ENCODE results near the gene SRRM2.

SRRM2 gene

DNA sequence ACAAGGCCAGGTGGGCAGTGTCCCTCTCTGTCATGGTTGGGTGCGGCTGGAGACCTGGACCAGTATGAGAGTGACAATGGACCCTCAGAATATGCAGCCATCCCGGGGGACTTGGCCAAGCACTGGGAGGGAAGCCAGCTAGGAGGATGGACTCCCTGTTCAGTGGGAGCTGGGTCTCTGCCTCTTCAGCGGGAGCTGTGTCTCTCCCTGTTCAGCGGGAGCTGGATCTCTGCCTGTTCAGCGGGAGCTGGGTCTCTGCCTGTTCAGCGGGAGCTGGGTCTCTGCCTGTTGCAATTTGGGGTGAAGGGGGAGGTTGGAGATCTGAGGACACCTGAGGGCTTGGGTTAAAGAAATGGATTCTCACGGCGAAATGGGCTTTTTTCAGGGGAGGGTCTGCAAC is 38.7 kb downstream of the SRRM2 start:
- FAIRE-seq (no peak), DNase-seq (ENCODE audit: low spot score) (no peak)

- no peak for FAIRE-seq
- DNase-seq (ENCODE audit: low spot score), result no peak
These were observed 40.5 kb downstream of the SRRM2 start for GRCh38 chr16:2792940-2793339.

DNA sequence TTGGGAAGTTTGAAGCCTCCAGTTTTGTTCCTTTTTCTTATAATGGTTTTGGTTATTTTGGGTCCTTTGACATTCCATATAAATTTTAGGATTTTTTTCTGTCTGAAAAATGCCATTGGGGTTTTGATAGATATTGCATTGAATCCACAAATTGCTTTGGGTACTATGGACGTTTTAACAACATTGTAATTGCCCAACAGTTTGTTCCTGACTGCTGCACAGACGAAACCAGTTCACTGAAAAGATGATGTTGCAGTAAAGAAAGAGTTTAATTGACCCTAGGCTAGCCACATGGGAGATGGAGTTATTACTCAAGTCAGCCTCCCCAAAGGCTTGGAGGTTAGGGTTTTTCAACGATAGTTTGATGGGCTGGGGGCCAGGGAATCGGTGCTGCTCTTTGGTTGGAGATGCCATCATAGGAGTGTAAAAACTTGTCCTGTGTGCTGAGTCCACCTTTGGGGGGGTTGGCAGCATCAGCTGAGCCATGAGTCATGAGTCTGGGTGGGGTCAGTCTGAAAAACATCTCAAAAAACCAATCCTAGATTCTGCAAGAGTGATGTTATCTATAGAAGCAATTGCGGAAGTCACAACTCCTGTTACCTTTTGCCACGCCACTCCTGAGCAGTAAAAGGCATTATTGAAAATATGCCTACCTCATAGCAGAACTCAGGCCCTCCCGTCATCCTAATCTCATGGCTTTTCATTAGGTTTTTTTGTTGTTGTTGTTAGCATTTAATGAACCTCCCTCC is 43.1 kb downstream of the SRRM2 start:
- FAIRE-seq, result no peak
- DNase-seq (ENCODE audit: low spot score), result no peak

GRCh38 chr16:2798723-2799204 is 46.3 kb downstream of the SRRM2 start:
- DNase-seq (ENCODE audit: low spot score) (no peak), FAIRE-seq (no peak)

GRCh38 chr16:2799205-2799858 is 46.9 kb downstream of the SRRM2 start:
- DNase-seq (ENCODE audit: low spot score) (no peak), FAIRE-seq (no peak)

DNA sequence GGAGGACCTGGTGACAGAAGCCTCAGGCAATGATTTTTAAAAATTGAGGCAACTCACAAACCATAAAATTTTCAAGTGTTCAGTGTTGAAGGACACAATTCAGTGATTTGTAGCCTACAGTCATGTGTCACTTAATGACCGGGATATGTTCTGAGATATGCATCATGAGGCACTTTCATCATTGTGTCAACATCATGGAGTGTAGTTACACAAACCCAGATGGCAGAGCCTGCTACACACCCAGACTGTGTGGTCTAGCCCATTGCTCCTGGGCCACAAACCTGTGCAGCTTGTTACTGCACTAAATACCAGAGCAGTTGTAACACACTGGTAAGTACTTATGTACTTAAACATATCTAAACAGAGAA is 47.4 kb downstream of the SRRM2 start:
- no peak for DNase-seq (ENCODE audit: low spot score)
- no peak for FAIRE-seq

DNA sequence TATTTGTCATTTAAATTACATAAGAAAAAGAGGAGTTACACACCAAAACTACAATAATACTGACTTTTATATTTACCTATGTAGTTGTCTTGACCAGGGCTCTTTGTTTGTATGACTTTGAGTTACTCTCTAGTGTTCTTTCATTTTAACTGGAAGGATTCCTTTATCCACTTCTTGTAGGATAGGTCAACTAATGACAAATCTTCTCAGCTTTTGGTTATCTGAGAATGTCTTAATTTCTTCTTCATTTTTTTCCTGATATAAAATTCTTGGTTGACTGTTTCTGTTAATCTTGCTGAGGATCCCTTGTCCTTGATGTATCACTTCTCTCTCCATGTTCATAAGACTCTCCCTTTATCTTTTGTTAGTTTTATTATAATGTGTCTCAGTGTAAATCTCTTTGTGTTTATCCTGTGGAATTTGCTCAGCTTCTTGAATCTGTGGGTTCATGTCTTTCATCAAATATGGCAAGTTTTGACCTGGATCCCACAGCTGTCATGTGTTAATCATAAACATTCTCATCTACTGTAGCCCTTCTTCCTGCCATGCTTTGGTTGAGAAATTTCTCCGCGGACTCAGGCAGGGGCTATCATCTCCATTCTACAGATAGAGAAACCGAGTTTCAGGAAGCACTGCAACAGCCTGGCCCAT is 51.2 kb downstream of the SRRM2 start:
- DNase-seq (ENCODE audit: low spot score) (no peak), FAIRE-seq (no peak)

DNA sequence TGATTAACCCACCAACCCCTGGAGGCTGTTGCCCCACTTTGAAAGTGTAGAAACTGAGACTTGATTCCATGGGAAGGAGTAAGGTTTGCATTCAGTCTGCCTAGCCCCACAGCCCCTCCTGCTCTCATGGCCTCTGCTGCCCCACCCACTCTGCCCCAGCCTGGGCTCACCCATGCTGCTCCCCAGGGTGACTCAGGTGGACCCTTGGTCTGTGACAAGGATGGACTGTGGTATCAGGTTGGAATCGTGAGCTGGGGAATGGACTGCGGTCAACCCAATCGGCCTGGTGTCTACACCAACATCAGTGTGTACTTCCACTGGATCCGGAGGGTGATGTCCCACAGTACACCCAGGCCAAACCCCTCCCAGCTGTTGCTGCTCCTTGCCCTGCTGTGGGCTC is 52.3 kb downstream of the SRRM2 start:
- no peak for DNase-seq (ENCODE audit: low spot score)

GRCh38 chr16:2806286-2806685 is 53.8 kb downstream of the SRRM2 start:
- DNase-seq (ENCODE audit: low spot score) (no peak), FAIRE-seq (no peak)

More for the DNA sequence above, 52.3 kb downstream of the SRRM2 start:
- no peak for FAIRE-seq

GRCh38 chr16:2808181-2808580 is 55.7 kb downstream of the SRRM2 start:
- FAIRE-seq (no peak), DNase-seq (ENCODE audit: low spot score) (no peak)

- DNase-seq (ENCODE audit: low spot score) (no peak), FAIRE-seq (no peak)
These were observed 56.8 kb downstream of the SRRM2 start for GRCh38 chr16:2809149-2809760.

GRCh38 chr16:2810651-2811050 is 58.2 kb downstream of the SRRM2 start:
- FAIRE-seq (no peak), DNase-seq (ENCODE audit: low spot score) (no peak)

- FAIRE-seq (no peak), DNase-seq (ENCODE audit: low spot score) (no peak)
These were observed 59.4 kb downstream of the SRRM2 start for GRCh38 chr16:2811703-2812471.

DNA sequence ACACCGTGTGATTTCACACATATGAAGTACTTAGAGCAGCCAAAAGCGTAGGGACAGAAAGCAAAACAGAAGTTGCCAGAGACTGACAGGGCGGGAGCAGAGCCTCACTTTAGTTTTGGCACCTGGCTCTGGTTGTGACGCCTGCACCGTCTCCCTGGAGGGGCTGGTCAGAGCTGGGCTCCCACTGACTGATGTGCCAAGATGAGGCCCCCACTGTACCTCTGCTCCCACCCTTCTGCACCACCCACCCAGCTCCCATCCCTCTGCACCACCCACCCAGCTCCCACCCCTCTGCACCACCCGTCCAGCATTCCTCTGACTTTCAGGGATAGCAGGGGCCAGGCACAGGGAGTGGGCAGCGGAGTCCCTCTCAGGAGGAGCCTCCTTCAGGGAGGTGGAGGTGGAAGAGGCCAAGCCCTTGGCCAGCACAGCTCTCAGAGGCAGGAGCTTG is 61.4 kb downstream of the SRRM2 start:
- FAIRE-seq, result no peak
- no peak for DNase-seq (ENCODE audit: low spot score)

DNA sequence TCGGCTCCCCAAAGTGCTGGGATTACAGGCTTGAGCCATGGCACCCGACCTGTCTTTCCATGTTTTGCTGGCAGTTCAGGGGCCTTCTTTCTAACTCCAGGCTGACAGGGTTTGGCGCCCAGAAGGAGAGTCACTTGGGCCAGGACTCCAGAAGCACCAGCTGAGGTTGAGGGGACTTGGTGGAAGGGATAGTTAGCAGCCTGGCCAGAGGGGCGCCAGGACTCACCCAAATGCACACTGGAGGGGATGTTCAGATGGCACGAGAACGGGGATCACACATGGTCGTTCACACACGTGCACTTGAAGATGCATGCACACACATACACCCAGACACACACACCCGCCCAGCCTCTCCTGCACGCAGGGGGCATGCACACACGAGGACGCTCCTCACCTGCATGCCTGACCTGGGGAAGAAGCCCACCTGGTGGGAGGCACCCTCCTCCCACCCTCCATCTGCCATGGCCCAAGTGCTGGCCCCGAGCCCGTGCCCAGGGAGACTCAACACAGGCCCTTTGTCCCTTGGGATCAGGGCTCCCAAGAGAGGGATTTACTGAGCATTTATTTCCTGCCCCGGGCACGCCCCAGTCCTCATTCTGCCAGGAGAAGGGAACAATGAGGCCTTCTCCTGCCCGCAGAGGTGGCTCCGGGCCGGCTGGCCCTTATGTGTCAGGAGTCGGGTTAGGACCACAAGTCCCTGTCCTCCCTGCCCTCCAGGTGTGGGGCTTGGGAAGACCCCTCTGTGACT is 62.3 kb downstream of the SRRM2 start:
- no peak for FAIRE-seq
- no peak for DNase-seq (ENCODE audit: low spot score)

GRCh38 chr16:2815299-2815771 is 62.9 kb downstream of the SRRM2 start:
- DNase-seq (ENCODE audit: low spot score), result no peak
- FAIRE-seq, result no peak

- no peak for DNase-seq (ENCODE audit: low spot score)
- no peak for FAIRE-seq
These were observed 64.4 kb downstream of the SRRM2 start, which contains the start of gene PRSS21 for GRCh38 chr16:2816751-2817339. PRSS21 (plus strand) TSS chr16:2817237; CDS start chr16:2817269, 32 bp downstream.

DNA sequence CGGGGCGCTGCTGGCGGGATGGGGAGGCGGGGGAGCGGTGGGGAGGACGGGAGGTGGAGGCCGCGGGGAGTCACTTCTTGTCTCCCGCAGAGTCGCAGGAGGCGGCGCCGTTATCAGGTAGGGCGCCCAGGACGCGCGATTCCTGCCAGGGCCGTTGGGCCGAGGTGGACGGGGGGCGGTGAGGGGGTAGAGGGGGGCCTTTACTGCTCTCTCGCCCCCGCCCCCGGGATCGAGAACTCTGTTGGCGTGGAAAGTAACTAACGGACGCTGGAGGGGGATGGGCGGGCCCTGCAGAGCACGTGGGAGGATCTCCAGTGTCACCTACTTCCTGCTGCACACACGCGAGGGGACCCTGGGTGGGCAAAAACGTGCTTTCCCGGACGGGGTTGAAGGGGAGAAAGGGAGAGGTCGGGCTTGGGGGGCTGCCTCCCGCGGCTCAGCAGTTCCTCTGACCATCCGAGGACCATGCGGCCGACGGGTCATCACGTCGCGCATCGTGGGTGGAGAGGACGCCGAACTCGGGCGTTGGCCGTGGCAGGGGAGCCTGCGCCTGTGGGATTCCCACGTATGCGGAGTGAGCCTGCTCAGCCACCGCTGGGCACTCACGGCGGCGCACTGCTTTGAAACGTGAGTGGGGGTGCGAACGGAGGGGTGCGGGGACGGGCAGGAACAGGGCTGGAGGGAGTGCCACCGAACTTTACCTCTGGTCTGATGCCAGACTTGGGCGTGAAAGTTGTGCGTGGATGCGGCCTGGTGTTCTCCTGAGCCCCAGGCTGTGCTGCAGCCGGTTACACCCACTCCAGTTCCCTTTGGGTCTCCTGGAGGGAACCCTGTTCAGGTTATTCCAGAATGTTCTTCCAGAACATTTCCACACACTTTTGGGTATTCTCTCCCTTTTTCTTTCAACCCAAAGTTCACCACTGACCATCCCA is 65.2 kb downstream of the SRRM2 start:
- DNase-seq (ENCODE audit: low spot score) (no peak), FAIRE-seq (no peak)

Measured in RCC 7860 (cell line).